Measurements from ENCODE around the gene CLASP1. TPM values are rescaled to one million over a fixed set of nuclear protein-coding genes. Genes with fewer than 3 reads are reported as not detected.
"Not testable (repeated sequence)": the region's sequence is repeated elsewhere in the genome, so short reads cannot be mapped to it uniquely, and the experiment has no call there.

The CLASP1 gene
- total and polyA plus RNA-seq, 12 donors = 10.1 to 90.6 (median 71.7) TPM

DNA sequence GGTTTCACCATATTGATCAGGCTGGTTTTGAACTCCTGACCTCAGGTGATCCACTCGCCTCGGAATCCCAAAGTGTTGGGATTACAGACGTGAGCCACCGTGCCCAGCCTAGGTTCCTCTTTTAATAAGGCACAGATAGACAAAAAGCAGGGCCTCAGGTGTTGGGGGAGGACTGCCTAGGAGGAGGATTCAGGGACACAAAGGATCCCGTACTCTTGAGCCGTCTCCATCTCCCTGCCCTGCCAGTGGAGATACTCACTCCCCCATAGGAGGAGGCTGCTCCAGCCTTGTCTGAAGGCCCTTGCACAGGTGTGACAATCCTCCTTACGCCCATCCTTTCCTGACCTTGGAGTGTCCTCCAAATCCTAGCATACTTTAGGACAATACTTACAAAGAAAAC lies 332.3 kb downstream of the CLASP1 start:
- Histone ChIP-seq H3K4me1 (no peaks in the 10 kb centered on the region), H3K4me3 (no peak overlapping the region), H3K9me3 (no peaks in the 10 kb centered on the region), H3K36me3 (no peaks in the 10 kb centered on the region), H3K27ac (no peak overlapping the region), H3K27me3 (peaks cover 0 to 5% (median 0%) of the 10 kb centered on the region in 7 donors)
- intact Hi-C loops (cut with DNase I) = no loop called here
- no peak for DNase-seq
- ATAC-seq = no peak
- TF ChIP-seq, protein P1, sequence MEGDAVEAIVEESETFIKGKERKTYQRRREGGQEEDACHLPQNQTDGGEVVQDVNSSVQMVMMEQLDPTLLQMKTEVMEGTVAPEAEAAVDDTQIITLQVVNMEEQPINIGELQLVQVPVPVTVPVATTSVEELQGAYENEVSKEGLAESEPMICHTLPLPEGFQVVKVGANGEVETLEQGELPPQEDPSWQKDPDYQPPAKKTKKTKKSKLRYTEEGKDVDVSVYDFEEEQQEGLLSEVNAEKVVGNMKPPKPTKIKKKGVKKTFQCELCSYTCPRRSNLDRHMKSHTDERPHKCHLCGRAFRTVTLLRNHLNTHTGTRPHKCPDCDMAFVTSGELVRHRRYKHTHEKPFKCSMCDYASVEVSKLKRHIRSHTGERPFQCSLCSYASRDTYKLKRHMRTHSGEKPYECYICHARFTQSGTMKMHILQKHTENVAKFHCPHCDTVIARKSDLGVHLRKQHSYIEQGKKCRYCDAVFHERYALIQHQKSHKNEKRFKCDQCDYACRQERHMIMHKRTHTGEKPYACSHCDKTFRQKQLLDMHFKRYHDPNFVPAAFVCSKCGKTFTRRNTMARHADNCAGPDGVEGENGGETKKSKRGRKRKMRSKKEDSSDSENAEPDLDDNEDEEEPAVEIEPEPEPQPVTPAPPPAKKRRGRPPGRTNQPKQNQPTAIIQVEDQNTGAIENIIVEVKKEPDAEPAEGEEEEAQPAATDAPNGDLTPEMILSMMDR (IDR thresholded peaks at IDR 0.05) = no peak
- WGBS, 2 donors = 79 to 85% methylated on average over 7 of the region's 7 CpGs

DNA sequence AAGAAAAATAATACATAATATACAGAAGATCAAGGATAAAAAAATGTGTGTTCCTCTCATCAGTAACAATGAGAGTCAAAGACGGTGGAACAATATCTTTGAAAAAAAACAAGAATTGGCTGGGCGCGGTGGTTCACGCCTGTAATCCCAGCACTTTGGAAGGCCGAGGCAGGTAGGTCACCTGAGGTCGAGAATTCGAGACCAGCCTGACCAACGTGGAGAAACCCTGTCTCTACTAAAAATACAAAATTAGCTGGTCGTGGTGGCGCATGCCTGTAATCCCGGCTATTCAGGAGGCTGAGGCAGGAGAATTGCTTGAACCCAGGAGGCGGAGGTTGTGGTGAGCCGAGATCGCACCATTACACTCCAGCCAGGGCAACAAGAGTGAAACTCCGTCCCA lies 335.6 kb downstream of the CLASP1 start:
- H3K4me3 ChIP-seq, H3K4me1 ChIP-seq: not testable (repeated sequence)
- 86 to 87% methylated on average over 15 of the region's 15 CpGs for WGBS, 2 donors

DNA sequence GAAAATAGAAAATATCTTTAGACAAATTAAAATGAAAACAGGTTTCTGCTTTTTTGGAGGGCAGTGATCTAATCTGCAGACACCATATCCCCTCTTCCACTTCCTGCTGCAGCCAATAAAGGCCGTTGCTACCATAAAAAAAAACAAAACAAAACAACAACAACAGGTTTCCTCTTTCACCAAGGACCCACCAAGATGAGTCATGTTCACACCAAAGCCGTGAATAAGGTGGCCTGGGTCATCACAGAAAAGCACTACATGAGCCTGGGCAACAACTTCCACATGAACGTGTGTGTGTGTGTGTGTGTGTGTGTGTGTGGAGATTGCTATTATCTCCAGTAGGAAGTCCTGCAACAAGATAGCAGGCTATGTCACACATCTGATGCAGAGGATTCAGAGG lies 339.5 kb downstream of the CLASP1 start:
- Histone ChIP-seq H3K9me3 (peaks cover 0 to 8% (median 0%) of the 10 kb centered on the region in 11 donors), H3K36me3 (no peaks in the 10 kb centered on the region), H3K4me3 (no peak overlapping the region), H3K27ac (no peak overlapping the region), H3K4me1 (no peaks in the 10 kb centered on the region), H3K27me3 (peaks cover 0 to 18% (median 7%) of the 10 kb centered on the region in 7 donors)
- intact Hi-C loops (cut with DNase I) = no loop called here
- no peak for DNase-seq
- TF ChIP-seq, protein P1 (IDR thresholded peaks at IDR 0.05) = no peak
- no peak for ATAC-seq
- WGBS, 2 donors = 31 to 38% methylated on average over 3 of the region's 3 CpGs

More for the DNA sequence above, 335.6 kb downstream of the CLASP1 start:
- intact Hi-C loops (cut with DNase I); H3K9me3 ChIP-seq; ATAC-seq; H3K27ac ChIP-seq; H3K27me3 ChIP-seq; DNase-seq; H3K36me3 ChIP-seq: not testable (repeated sequence)

DNA sequence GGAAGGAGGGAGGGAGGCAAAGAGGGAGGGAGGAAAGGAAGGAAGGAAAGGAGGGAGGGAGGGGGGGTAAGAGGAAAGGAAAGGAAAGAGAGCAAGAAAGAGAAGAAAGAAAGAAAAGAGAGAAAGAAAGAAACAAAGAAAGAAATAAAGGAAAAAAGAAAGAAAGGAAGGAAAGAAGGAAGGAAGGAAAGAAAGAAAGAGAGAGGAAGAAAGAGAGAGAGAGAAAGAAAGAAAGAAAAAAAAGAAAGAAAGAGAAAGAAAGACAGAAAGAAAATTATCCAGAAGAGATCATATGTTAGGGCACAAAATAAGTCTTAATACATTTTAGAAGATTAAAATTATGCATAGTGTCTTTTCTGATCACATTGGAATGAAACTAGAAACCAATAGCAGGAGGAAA lies 339.9 kb downstream of the CLASP1 start:
- no peak overlapping the region for H3K27ac ChIP-seq
- H3K9me3 ChIP-seq = peaks cover 0 to 8% (median 0%) of the 10 kb centered on the region in 11 donors
- TF ChIP-seq, protein P1 (IDR thresholded peaks at IDR 0.05) = no peak
- H3K36me3 ChIP-seq = no peaks in the 10 kb centered on the region
- H3K4me1 ChIP-seq = no peaks in the 10 kb centered on the region
- H3K4me3 ChIP-seq = no peak overlapping the region
- peaks cover 0 to 23% (median 7%) of the 10 kb centered on the region in 7 donors for H3K27me3 ChIP-seq
- intact Hi-C loops (cut with DNase I) = no loop called here
- DNase-seq = no peak
- ATAC-seq = no peak

DNA sequence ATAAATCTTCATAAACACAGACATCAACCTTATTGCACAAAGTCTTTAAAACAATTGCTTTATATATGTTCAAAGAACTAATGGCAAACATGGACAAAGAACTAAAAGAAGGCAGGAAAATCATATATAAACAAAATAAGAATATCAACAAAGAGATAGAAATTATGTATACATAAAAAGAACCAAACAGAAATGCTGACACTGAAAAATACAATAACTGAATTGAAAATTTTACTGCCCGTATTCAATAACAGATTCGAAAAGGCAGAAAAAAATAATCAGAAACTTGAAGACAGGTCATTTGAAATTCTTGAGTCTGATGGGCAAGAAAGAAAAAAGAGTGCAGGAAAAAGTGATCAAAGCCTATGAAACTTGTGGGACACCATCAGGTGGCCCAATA lies 342.2 kb downstream of the CLASP1 start:
- Histone ChIP-seq H3K9me3 (peaks cover 0 to 8% (median 0%) of the 10 kb centered on the region in 11 donors), H3K4me3 (no peak overlapping the region), H3K36me3 (no peaks in the 10 kb centered on the region), H3K27me3 (peaks cover 0 to 44% (median 7%) of the 10 kb centered on the region in 7 donors), H3K4me1 (no peaks in the 10 kb centered on the region), H3K27ac (no peak overlapping the region)
- DNase-seq (no peak), ATAC-seq (no peak)
- 90 to 95% methylated on average over 2 of the region's 2 CpGs for WGBS, 2 donors
- intact Hi-C loops (cut with DNase I) = no loop called here
- TF ChIP-seq, protein P1 (IDR thresholded peaks at IDR 0.05) = no peak
